ENCODE measurements around the gene CEP131.

CEP131 gene

GRCh38 chr17:81182596-81182995, 40.2 kb downstream of the CEP131 start:
- DNase-seq, result no peak

GRCh38 chr17:81181811-81182185, 41.0 kb downstream of the CEP131 start:
- no peak for DNase-seq

GRCh38 chr17:81180836-81181810, 41.6 kb downstream of the CEP131 start:
- DNase-seq, result no peak

GRCh38 chr17:81179861-81180260, 42.9 kb downstream of the CEP131 start:
- no peak for DNase-seq

- no peak for DNase-seq
Measured at GRCh38 chr17:81179220-81179619, 43.5 kb downstream of the CEP131 start.

GRCh38 chr17:81178136-81179091, 44.4 kb downstream of the CEP131 start:
- DNase-seq, result no peak

GRCh38 chr17:81176666-81177065, 46.1 kb downstream of the CEP131 start:
- DNase-seq, result no peak

- DNase-seq, result no peak
Measured at GRCh38 chr17:81173762-81174155, 49.0 kb downstream of the CEP131 start.

- no peak for DNase-seq
Measured at GRCh38 chr17:81173052-81173761, 49.6 kb downstream of the CEP131 start.

GRCh38 chr17:81171941-81172340, 50.8 kb downstream of the CEP131 start:
- no peak for DNase-seq

GRCh38 chr17:81170727-81171494, 51.9 kb downstream of the CEP131 start:
- no peak for DNase-seq

GRCh38 chr17:81169870-81170309, 52.9 kb downstream of the CEP131 start:
- no peak for DNase-seq

- no peak for DNase-seq
Measured at GRCh38 chr17:81167638-81168037, 55.1 kb downstream of the CEP131 start.

GRCh38 chr17:81167194-81167524, 55.6 kb downstream of the CEP131 start:
- no peak for DNase-seq

GRCh38 chr17:81166033-81166492, 56.7 kb downstream of the CEP131 start, which contains the start of gene AATK:
Gene AATK, minus strand, starts transcription at chr17:81166221. Its CDS starts 229 bp downstream, at chr17:81165992.
- no peak for DNase-seq

- DNase-seq, result no peak
Measured at GRCh38 chr17:81165246-81166032, 57.3 kb downstream of the CEP131 start, which contains the start of gene PVALEF. Gene PVALEF, plus strand, starts transcription at chr17:81165507. Its CDS starts 15,720 bp downstream, at chr17:81181227.

- DNase-seq, result no peak
Measured at GRCh38 chr17:81164371-81165245, 58.2 kb downstream of the CEP131 start.

GRCh38 chr17:81163703-81164370, 58.9 kb downstream of the CEP131 start:
- DNase-seq, result no peak

- DNase-seq, result no peak
Measured at GRCh38 chr17:81163051-81163695, 59.6 kb downstream of the CEP131 start.
